Endothelial cell of umbilical vein (primary cell): ENCODE data around the gene CA5A. TPM values are rescaled to one million over a fixed set of nuclear protein-coding genes. Genes with fewer than 3 reads are reported as not detected.

Experiments
- BruUV-seq: library from RNA; stranded (reverse); fragments of 400-500 nt; replicated peaks from 2 replicates; lab custom pipeline; 2021; lab: Mats Ljungman, UMichigan
- CTCF ChIA-PET: fragments of 300-600, 350-600 bp; sonication (Branson Sonifier 250); formaldehyde crosslinking; loops from one replicate; lab custom pipeline; 2021; ENCODE audit warnings: antibody characterized with exemption, inconsistent platforms; lab: Charles Lee
- POLR2A ChIA-PET: fragments of 300-600, 350-600 bp; sonication (Branson Sonifier 250); formaldehyde crosslinking; loops from one replicate; lab custom pipeline; 2021; ENCODE audit warnings: antibody characterized with exemption, inconsistent platforms; lab: Charles Lee
- DNase-seq: peaks from one replicate; pipeline ENCODE4 v3.0.0-alpha.2; 2011; ENCODE audit warnings: low read depth, low spot score
- FAIRE-seq: peaks from 2 replicates; lab custom pipeline; 2011; peaks lifted over from hg19 to GRCh38; lab: Jason Lieb, UNC
- H2AFZ ChIP-seq: 2 replicates; pipeline ENCODE4 v1.6.0; 2012; ENCODE audit warnings: low read depth, low read length, control low read depth, inconsistent platforms
- H3K27ac ChIP-seq: 2 replicates; pipeline ENCODE4 v1.5.1; 2011; ENCODE audit warnings: low read depth, mild to moderate bottlenecking, control low read depth, low read length, moderate library complexity; ENCODE audit not compliant: insufficient read depth
- H3K27me3 ChIP-seq, 2 experiments: 2 replicates each; pipeline versions ENCODE4 v1.6.0 to v1.6.1; 2011; ENCODE audit warnings: low read length in 2 of 2, mixed read lengths in 1 of 2; ENCODE audit not compliant: control insufficient read depth in 2 of 2, insufficient read depth in 2 of 2
- H3K36me3 ChIP-seq, 2 experiments: 2 replicates in 1 of 2; 3 replicates in 1 of 2; pipeline ENCODE4 v1.5.1; 2011; ENCODE audit warnings: low read length in 2 of 2, mild to moderate bottlenecking in 1 of 2, moderate library complexity in 1 of 2; ENCODE audit not compliant: control insufficient read depth in 2 of 2, insufficient read depth in 2 of 2; ENCODE audit errors: extremely low read depth in 1 of 2
- H3K4me1 ChIP-seq: 3 replicates; pipeline ENCODE4 v1.5.1; 2011; ENCODE audit warnings: mild to moderate bottlenecking, low read length; ENCODE audit not compliant: control insufficient read depth, insufficient read depth; ENCODE audit errors: extremely low read depth
- H3K4me2 ChIP-seq: 2 replicates; pipeline ENCODE4 v1.6.1; 2011; ENCODE audit warnings: low read length, control low read depth, mixed read lengths; ENCODE audit not compliant: insufficient read depth
- H3K4me3 ChIP-seq, 3 experiments: fragments of 200-600 bp in 1 of 3; sonication (generic), shearing (Covaris generic) in 1 of 3; replicated peaks in 1 of 3; 2 replicates each; pipeline ENCODE4 v1.5.1; 2011 to 2016; ENCODE audit warnings: control low read depth in 3 of 3, low read length in 3 of 3, mild to moderate bottlenecking in 2 of 3, inconsistent platforms in 1 of 3, low read depth in 1 of 3, moderate library complexity in 1 of 3; ENCODE audit not compliant: insufficient read depth in 1 of 3
- H3K79me2 ChIP-seq: 2 replicates; pipeline ENCODE4 v1.6.0; 2012; ENCODE audit warnings: low read length, inconsistent platforms; ENCODE audit not compliant: control insufficient read depth, insufficient read depth
- H3K9ac ChIP-seq: replicated peaks from 2 replicates; pipeline ENCODE3; 2011; ENCODE audit warnings: low read length, control low read depth; ENCODE audit not compliant: insufficient read depth; ENCODE audit errors: extremely low read depth
- H3K9me1 ChIP-seq: replicated peaks from 3 replicates; pipeline ENCODE4 v1.6.0; 2011; ENCODE audit warnings: mild to moderate bottlenecking, low read length; ENCODE audit not compliant: control insufficient read depth, insufficient read depth; ENCODE audit errors: extremely low read depth
- H3K9me3 ChIP-seq: replicated peaks from 2 replicates; pipeline ENCODE4 v1.5.1; 2012; ENCODE audit warnings: low read length, inconsistent platforms; ENCODE audit not compliant: control insufficient read depth, insufficient read depth
- H4K20me1 ChIP-seq: replicated peaks from 2 replicates; pipeline ENCODE3; 2011; ENCODE audit warnings: mild to moderate bottlenecking, low read length; ENCODE audit not compliant: control insufficient read depth, insufficient read depth; ENCODE audit errors: extremely low read depth
- CTCF ChIP-seq, 2 donors: IDR thresholded peaks; 1 replicate in 1 of 2; 2 replicates in 1 of 2; pipeline ENCODE4 v1.5.1; 2011; ENCODE audit warnings: low read length in 2 of 2, mild to moderate bottlenecking in 2 of 2, moderate library complexity in 2 of 2, control low read depth in 1 of 2, inconsistent platforms in 1 of 2, low read depth in 1 of 2; ENCODE audit not compliant: insufficient read depth in 1 of 2; ENCODE audit errors: extremely low read depth in 1 of 2
- EZH2 ChIP-seq: IDR thresholded peaks from 2 replicates; pipeline ENCODE4 v1.6.1; 2012; ENCODE audit warnings: borderline replicate concordance, low read depth, mild to moderate bottlenecking, moderate library complexity, low read length, inconsistent platforms; ENCODE audit not compliant: severe bottlenecking
- dilution Hi-C: fragments of 300-500 bp; cut with MboI; formaldehyde crosslinking; loops from one replicate; pipeline ENCODE4 v1.15.0; 2019; ENCODE audit warnings: low sequenced_read_pairs; ENCODE audit not compliant: extremely low pct_ligation_motif_present
- intact Hi-C: fragments of 100-400 bp; cut with micrococcal nuclease; formaldehyde crosslinking; loops from one replicate; pipeline ENCODE4 v1.10.0; 2022
- polyA plus RNA-seq, 4 experiments: library from polyadenylated mRNA; depleted of rRNA in 3 of 4; stranded (reverse) in 3 of 4; unstranded in 1 of 4; fragments of >200 nt; gene quantifications; 2 replicates each; pipeline versions ENCODE4 v1.2.1 to v1.2.3, GENCODE V29; 2011 to 2012; ENCODE audit warnings: missing spikeins in 1 of 4
- total RNA-seq: library from RNA; stranded (reverse); gene quantifications from 2 replicates; pipeline ENCODE4 v1.2.3, GENCODE V29; 2021

The CA5A gene
- total and polyA plus RNA-seq, 2 donors (not counting 3 experiments of a cell fraction or from before 2014, with no cell fraction given): not detected

DNA sequence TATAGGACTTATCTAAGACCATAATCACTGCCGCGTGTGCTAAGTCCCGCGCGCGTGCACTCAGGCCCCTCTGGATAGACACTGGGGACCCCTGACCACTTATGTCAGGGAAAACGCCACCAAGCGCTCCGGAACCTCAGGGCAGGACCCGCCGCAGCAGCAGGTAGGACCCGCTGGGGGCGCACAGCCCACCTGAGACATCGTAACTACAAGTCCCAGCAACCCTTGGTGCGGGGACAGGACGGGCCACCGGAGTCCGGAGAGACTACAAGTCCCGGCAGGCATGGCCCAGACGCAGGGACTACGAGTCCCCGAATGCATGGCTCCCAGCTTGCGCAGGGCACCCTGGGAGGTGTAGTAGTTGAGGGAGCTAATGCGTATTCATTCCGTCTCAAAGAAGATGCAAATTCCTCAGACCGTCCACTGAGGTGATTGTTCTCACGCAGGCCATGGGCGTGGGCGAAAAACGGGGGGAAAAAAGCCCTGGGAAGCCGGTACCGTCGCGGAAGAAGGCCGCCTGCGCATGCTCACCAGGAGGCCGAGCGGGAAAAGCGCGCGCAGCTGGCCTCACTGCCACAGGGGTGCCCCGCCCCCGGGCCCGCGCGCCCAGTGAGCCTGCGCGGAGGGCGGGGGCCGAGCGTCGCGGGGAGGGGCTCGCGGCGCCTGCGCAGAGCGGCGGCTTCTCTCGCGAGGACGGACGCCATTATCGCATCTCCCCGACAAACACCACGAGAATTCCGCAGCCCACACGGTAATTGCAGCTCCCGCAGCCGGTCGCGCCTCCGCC is 14.6 kb upstream of the CA5A start, which contains the start of gene BANP:
Gene BANP, plus strand, starts transcription at position 670 of the 787 bp plus-strand sequence. CDS start 23,682 bp downstream, outside the sequence.
- intact Hi-C loops: loop anchor here (1.0 to 10.0 kb wide), 4 partner anchors 12 to 614 kb away; no protein-coding TSS in a partner anchor
- Histone ChIP-seq H3K36me3 (no peaks in the 10 kb centered on the region), H3K4me3 (peak within 1 kb of the TSS; percentile 68 to 81 (median 73)), H4K20me1 (no peaks in the 10 kb centered on the region), H3K4me1 (peaks cover 27% of the 10 kb centered on the region), H3K4me2 (peak within 1 kb of the TSS; percentile 78), H3K27ac (peak within 1 kb of the TSS; percentile 87), H2AFZ (peak within 1 kb of the TSS; percentile 83), H3K79me2 (peaks cover 44% of the 10 kb centered on the region), H3K9me1 (no peaks in the 10 kb centered on the region), H3K9ac (peak within 1 kb of the TSS; percentile 99), H3K9me3 (no peaks in the 10 kb centered on the region), H3K27me3 (no peaks in the 10 kb centered on the region)
- peak; percentile 97 for FAIRE-seq
- TSS peak; percentile 34 for BruUV-seq
- dilution Hi-C loops: no loop called here
- CTCF ChIA-PET: interaction anchor here (0.6 to 1.6 kb wide), 6 partner anchors 10 to 172 kb away, joined by 3 to 8 read pairs (median 4); no protein-coding TSS in a partner anchor
- POLR2A ChIA-PET: interaction anchor here (0.6 kb wide), 2 partner anchors 12 to 477 kb away, joined by 3 read pairs; no protein-coding TSS in a partner anchor
- TF ChIP-seq EZH2 (no peak), CTCF (IDR thresholded peaks at IDR 0.05; ENCODE audit: extremely low read depth in 1 of 2, insufficient read depth in 1 of 2, low read depth in 1 of 2, low read length in 2 of 2) (peak; percentile 41 to 59)
- DNase-seq: peak; percentile 98
